Keratinocyte (primary cell): ENCODE results near the gene TMEM88. TPM values are rescaled to one million over a fixed set of nuclear protein-coding genes. Genes with fewer than 3 reads are reported as not detected.

ENCODE experiments used
- DNase-seq: peaks from one replicate; pipeline ENCODE4 v3.0.0-alpha.2; 2011; ENCODE audit warnings: low read depth, missing footprints, low spot score
- FAIRE-seq: peaks from 2 replicates; lab custom pipeline; 2011; peaks lifted over from hg19 to GRCh38; lab: Jason Lieb, UNC
- H2AFZ ChIP-seq: 2 replicates; pipeline ENCODE4 v1.6.0; 2012; ENCODE audit warnings: low read length, control low read depth, inconsistent platforms; ENCODE audit not compliant: control insufficient read depth
- H3K27ac ChIP-seq: 2 replicates; pipeline ENCODE4 v1.5.1; 2011; ENCODE audit warnings: low read length; ENCODE audit not compliant: control insufficient read depth, insufficient read depth
- H3K27me3 ChIP-seq: 3 replicates; pipeline ENCODE4 v1.6.0; 2011; ENCODE audit warnings: low read length; ENCODE audit not compliant: control insufficient read depth, insufficient read depth; ENCODE audit errors: extremely low read depth
- H3K36me3 ChIP-seq, 2 experiments: 2 replicates in 1 of 2; 3 replicates in 1 of 2; pipeline ENCODE4 v1.5.1; 2011; ENCODE audit warnings: low read length in 2 of 2, mild to moderate bottlenecking in 1 of 2; ENCODE audit not compliant: control insufficient read depth in 2 of 2, insufficient read depth in 2 of 2; ENCODE audit errors: extremely low read depth in 1 of 2
- H3K4me1 ChIP-seq: 3 replicates; pipeline ENCODE4 v1.5.1; 2011; ENCODE audit warnings: low read length; ENCODE audit not compliant: control insufficient read depth, insufficient read depth; ENCODE audit errors: extremely low read depth
- H3K4me2 ChIP-seq: 3 replicates; pipeline ENCODE4 v1.6.0; 2011; ENCODE audit warnings: low read depth, low read length; ENCODE audit not compliant: control insufficient read depth, insufficient read depth; ENCODE audit errors: extremely low read depth
- H3K4me3 ChIP-seq, 3 experiments: fragments of 200-600 bp in 1 of 3; sonication (generic) in 1 of 3; 2 replicates in 2 of 3; 3 replicates in 1 of 3; pipeline ENCODE4 v1.5.1; 2011 to 2016; ENCODE audit warnings: low read length in 3 of 3, mild to moderate bottlenecking in 3 of 3, control low read depth in 2 of 3, inconsistent platforms in 1 of 3, low read depth in 1 of 3, mixed read lengths in 1 of 3, mixed run types in 1 of 3, moderate library complexity in 1 of 3; ENCODE audit not compliant: control insufficient read depth in 2 of 3, insufficient read depth in 2 of 3; ENCODE audit errors: extremely low read depth in 1 of 3
- H3K79me2 ChIP-seq: 2 replicates; pipeline ENCODE4 v1.6.0; 2012; ENCODE audit warnings: low read length; ENCODE audit not compliant: control insufficient read depth, insufficient read depth
- H3K9ac ChIP-seq: 3 replicates; pipeline ENCODE4 v1.6.0; 2011; ENCODE audit warnings: low read length; ENCODE audit not compliant: control insufficient read depth, insufficient read depth; ENCODE audit errors: extremely low read depth
- H3K9me1 ChIP-seq: 3 replicates; pipeline ENCODE4 v1.6.0; 2011; ENCODE audit warnings: low read length; ENCODE audit not compliant: control insufficient read depth, insufficient read depth; ENCODE audit errors: extremely low read depth
- H3K9me3 ChIP-seq: 2 replicates; pipeline ENCODE4 v1.5.1; 2012; ENCODE audit warnings: low read depth, low read length; ENCODE audit not compliant: control insufficient read depth
- H4K20me1 ChIP-seq: 3 replicates; pipeline ENCODE4 v1.6.0; 2011; ENCODE audit warnings: low read length; ENCODE audit not compliant: control insufficient read depth, insufficient read depth; ENCODE audit errors: extremely low read depth
- CTCF ChIP-seq, 3 experiments: IDR thresholded peaks in 1 of 3; conservative IDR thresholded peaks in 1 of 3; optimal IDR thresholded peaks in 1 of 3; 2 replicates in 2 of 3; 3 replicates in 1 of 3; pipeline versions ENCODE3 to v1.5.1; 2011; ENCODE audit warnings: low read length in 3 of 3, mild to moderate bottlenecking in 3 of 3, moderate library complexity in 2 of 3, control low read depth in 1 of 3, inconsistent platforms in 1 of 3; ENCODE audit not compliant: insufficient read depth in 2 of 3; ENCODE audit errors: extremely low read depth in 1 of 3
- EZH2 ChIP-seq: IDR thresholded peaks from one replicate; pipeline ENCODE4 v1.6.1; 2012; ENCODE audit warnings: inconsistent platforms, mild to moderate bottlenecking, low read length, moderate library complexity
- dilution Hi-C: fragments of 300-500 bp; cut with MboI; formaldehyde crosslinking; loops from one replicate; pipeline ENCODE4 v1.7.0; 2020; ENCODE audit warnings: low sequenced_read_pairs; ENCODE audit not compliant: extremely low pct_ligation_motif_present
- polyA plus RNA-seq, 5 experiments: library from polyadenylated mRNA; depleted of rRNA in 3 of 5; stranded (reverse) in 3 of 5; stranded (forward) in 1 of 5; unstranded in 1 of 5; fragments of >200 nt; gene quantifications; 1 replicate in 1 of 5; 2 replicates in 3 of 5; 3 replicates in 1 of 5; pipeline versions ENCODE4 v1.2.1 to v1.2.3, GENCODE V29; 2011 to 2012; ENCODE audit warnings: missing spikeins in 2 of 5, low read depth in 1 of 5, low replicate concordance in 1 of 5

The TMEM88 gene
- polyA plus RNA-seq, 1 donor (not counting 4 experiments of a cell fraction or from before 2014, with no cell fraction given): 0.45 TPM

GRCh38 chr17:7864995-7865650, 10.3 kb downstream of the TMEM88 start:
- H3K79me2 ChIP-seq: no peaks in the 10 kb centered on the region
- peaks cover 21% of the 10 kb centered on the region for H3K4me1 ChIP-seq
- no peak overlapping the region for H3K9ac ChIP-seq
- H4K20me1 ChIP-seq: no peaks in the 10 kb centered on the region
- dilution Hi-C loops: no loop called here
- DNase-seq: no peak
- no peaks in the 10 kb centered on the region for H3K27me3 ChIP-seq
- H2AFZ ChIP-seq: no peak overlapping the region
- H3K4me2 ChIP-seq: no peak overlapping the region
- TF ChIP-seq CTCF (optimal IDR thresholded peaks at IDR 0.05 in 1 of 3, IDR thresholded peaks at IDR 0.05 in 1 of 3, conservative IDR thresholded peaks at IDR 0.05 in 1 of 3; ENCODE audit: extremely low read depth in 1 of 3, insufficient read depth in 2 of 3, low read length in 3 of 3): no peak
- TF ChIP-seq EZH2: no peak
- no peak overlapping the region for H3K27ac ChIP-seq
- FAIRE-seq: no peak
- H3K9me3 ChIP-seq: no peaks in the 10 kb centered on the region
- peaks cover 0 to 6% of the 10 kb centered on the region in 2 experiments for H3K36me3 ChIP-seq
- H3K4me3 ChIP-seq: no peak overlapping the region
- no peaks in the 10 kb centered on the region for H3K9me1 ChIP-seq

- DNase-seq: no peak
- H3K4me3 ChIP-seq: no peak overlapping the region
- no peak overlapping the region for H3K9ac ChIP-seq
- FAIRE-seq: peak; percentile 97
- H3K79me2 ChIP-seq: no peaks in the 10 kb centered on the region
- H4K20me1 ChIP-seq: no peaks in the 10 kb centered on the region
- H3K4me2 ChIP-seq: peak overlapping the region; percentile 57
- H3K9me3 ChIP-seq: no peaks in the 10 kb centered on the region
- peak in 1 of 3 experiments; percentile 29 for TF ChIP-seq CTCF (optimal IDR thresholded peaks at IDR 0.05 in 1 of 3, IDR thresholded peaks at IDR 0.05 in 1 of 3, conservative IDR thresholded peaks at IDR 0.05 in 1 of 3; ENCODE audit: extremely low read depth in 1 of 3, insufficient read depth in 2 of 3, low read length in 3 of 3)
- TF ChIP-seq EZH2: no peak
- peaks cover 19% of the 10 kb centered on the region for H3K4me1 ChIP-seq
- no peaks in the 10 kb centered on the region for H3K27me3 ChIP-seq
- dilution Hi-C loops: no loop called here
- H2AFZ ChIP-seq: peak overlapping the region; percentile 11
- H3K9me1 ChIP-seq: no peaks in the 10 kb centered on the region
- H3K36me3 ChIP-seq: no peaks in the 10 kb centered on the region
- H3K27ac ChIP-seq: peak overlapping the region; percentile 22
These were observed 13.0 kb downstream of the TMEM88 start for GRCh38 chr17:7867881-7868329.
